ENCODE measurements around the gene PRKD3. TPM values are rescaled to one million over a fixed set of nuclear protein-coding genes. Genes with fewer than 3 reads are reported as not detected.
A peak's percentile ranks its signal among the peaks of the same experiment; 100 is the strongest.

Gene PRKD3
- total and polyA plus RNA-seq, 4 experiments from 2014 or later, result 20.4 to 37.7 (median 28.6) TPM

DNA sequence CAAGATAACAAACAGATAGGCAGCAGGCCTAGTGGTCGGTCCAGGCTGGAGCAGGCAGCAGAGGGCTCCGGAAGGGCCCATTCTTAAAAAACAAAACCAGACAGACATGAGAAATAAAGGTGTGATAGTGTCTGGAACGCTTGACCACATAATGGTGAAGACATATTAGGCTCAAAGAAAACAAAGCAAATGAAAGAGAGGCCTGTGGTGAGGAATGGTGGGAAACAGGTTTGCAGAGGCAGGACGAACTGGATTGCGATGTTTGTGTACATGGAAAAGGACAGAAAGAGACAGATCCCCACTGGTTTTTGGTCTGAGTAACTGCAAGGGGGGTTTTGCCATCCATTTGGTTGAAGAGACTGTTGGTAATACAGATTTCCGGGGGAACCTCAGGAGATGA is 39.7 kb upstream of the PRKD3 start:
- Histone ChIP-seq H3K9me3 (ENCODE audit: control insufficient read depth in 1 of 2, low read length in 2 of 2) (no peaks in the 10 kb centered on the region), H3K4me1 (ENCODE audit: insufficient read depth, low read length) (peaks cover 33% of the 10 kb centered on the region), H3K36me3 (ENCODE audit: insufficient read depth, low read length) (no peaks in the 10 kb centered on the region), H3K27me3 (ENCODE audit: insufficient read depth, low read length) (no peaks in the 10 kb centered on the region), H3K27ac (ENCODE audit: low read depth, low read length) (no peak overlapping the region), H3K4me3 (ENCODE audit: low read length in 2 of 2) (no peak overlapping the region)
- no peak for DNase-seq
- Mint-ChIP-seq H3K9me3 (no peaks in the 10 kb centered on the region), H3K4me3 (no peak overlapping the region), H3K27me3 (peaks cover 14 to 19% of the 10 kb centered on the region in 2 donors), H3K27ac (no peak overlapping the region), H3K36me3 (no peaks in the 10 kb centered on the region), H3K4me1 (peaks cover 0 to 16% (median 8%) of the 10 kb centered on the region in 4 donors)
- intact Hi-C loops (cut with micrococcal nuclease), result no loop called here
- POLR2A ChIA-PET (ENCODE audit: partially characterized antibody), result no interaction called here
- CTCF ChIA-PET (ENCODE audit: partially characterized antibody), result no interaction called here

DNA sequence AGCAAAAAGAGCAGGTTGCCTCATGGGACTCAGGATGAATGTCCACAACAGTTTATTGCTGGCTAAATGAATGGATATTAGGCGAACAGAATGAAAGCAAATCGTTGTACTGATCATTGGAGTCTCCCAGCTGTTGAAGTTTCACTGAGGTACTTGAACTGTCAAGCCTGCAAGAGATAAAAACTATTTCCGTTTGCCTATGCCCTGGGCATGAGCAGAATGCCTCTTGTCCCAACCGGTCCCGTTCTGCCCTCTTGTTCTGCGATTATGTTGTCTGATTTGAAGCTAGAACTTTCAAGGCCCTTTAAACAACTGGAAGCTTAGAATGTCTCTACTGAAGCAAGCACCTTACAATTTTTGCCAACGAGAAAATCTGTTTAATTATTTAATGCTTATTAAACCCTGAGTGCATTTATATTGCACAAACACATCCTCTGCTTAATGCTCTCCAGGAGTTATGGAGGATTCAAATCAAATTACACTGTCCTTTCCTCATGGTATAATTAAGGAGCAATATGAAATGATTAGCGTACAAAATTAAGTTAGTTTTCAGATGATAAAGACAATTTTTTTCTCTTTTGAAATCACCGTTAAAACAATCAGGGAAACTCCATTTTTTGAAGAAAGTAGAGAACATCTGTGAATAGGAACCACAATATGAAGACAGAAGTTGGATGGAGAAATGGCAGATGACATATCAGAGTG is 37.5 kb upstream of the PRKD3 start:
- Mint-ChIP-seq H3K4me1 (peaks cover 0 to 7% (median 2%) of the 10 kb centered on the region in 4 donors), H3K36me3 (no peaks in the 10 kb centered on the region), H3K9me3 (no peaks in the 10 kb centered on the region), H3K27me3 (peaks cover 13 to 24% of the 10 kb centered on the region in 2 donors), H3K27ac (no peak overlapping the region), H3K4me3 (no peak overlapping the region)
- Histone ChIP-seq H3K36me3 (ENCODE audit: insufficient read depth, low read length) (no peaks in the 10 kb centered on the region), H3K4me1 (ENCODE audit: insufficient read depth, low read length) (peaks cover 19% of the 10 kb centered on the region), H3K4me3 (ENCODE audit: low read length in 2 of 2) (no peak overlapping the region), H3K27ac (ENCODE audit: low read depth, low read length) (no peak overlapping the region), H3K27me3 (ENCODE audit: insufficient read depth, low read length) (no peaks in the 10 kb centered on the region), H3K9me3 (ENCODE audit: control insufficient read depth in 1 of 2, low read length in 2 of 2) (no peaks in the 10 kb centered on the region)
- DNase-seq, result no peak
- POLR2A ChIA-PET (ENCODE audit: partially characterized antibody), result no interaction called here
- intact Hi-C loops (cut with micrococcal nuclease), result no loop called here
- CTCF ChIA-PET (ENCODE audit: partially characterized antibody), result interaction anchor here (2.9 kb wide), 1 partner anchor 34 kb away, joined by 8 read pairs; no protein-coding TSS in a partner anchor

DNA sequence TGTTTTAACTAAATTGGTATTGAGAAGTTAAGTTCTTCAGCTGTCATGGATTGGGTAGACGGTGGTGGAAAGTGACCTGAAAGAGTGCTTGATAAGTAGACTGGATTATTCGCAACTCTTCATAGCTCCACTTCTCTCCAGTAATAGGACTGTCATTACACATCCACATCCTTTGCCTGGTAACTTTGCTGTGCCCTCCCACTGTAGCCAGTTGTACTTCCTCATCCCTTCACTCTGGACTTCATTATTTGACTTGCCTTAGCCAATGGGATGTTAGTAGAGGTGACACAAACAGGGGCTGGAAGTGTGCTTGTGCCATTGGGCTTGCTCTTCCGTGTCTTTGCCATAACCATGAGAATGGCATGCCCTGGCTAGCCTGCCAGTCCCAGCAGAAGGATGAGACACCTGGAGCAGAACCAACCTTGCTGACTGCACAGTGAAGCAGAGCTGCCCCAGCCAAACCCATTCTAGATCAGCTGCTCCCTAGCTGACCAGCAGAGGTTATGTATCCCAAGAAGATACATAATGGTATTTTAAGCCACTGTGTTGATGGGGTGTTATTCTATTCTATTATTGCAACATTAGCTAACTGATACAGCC is 36.7 kb upstream of the PRKD3 start:
- Mint-ChIP-seq H3K36me3 (no peaks in the 10 kb centered on the region), H3K4me3 (no peak overlapping the region), H3K4me1 (peaks cover 0 to 2% (median 0%) of the 10 kb centered on the region in 4 donors), H3K27ac (no peak overlapping the region), H3K9me3 (no peaks in the 10 kb centered on the region), H3K27me3 (peaks cover 13 to 24% of the 10 kb centered on the region in 2 donors)
- Histone ChIP-seq H3K27me3 (ENCODE audit: insufficient read depth, low read length) (no peaks in the 10 kb centered on the region), H3K4me1 (ENCODE audit: insufficient read depth, low read length) (peaks cover 10% of the 10 kb centered on the region), H3K4me3 (ENCODE audit: low read length in 2 of 2) (no peak overlapping the region), H3K36me3 (ENCODE audit: insufficient read depth, low read length) (no peaks in the 10 kb centered on the region), H3K27ac (ENCODE audit: low read depth, low read length) (no peak overlapping the region), H3K9me3 (ENCODE audit: control insufficient read depth in 1 of 2, low read length in 2 of 2) (no peaks in the 10 kb centered on the region)
- ChIA-PET POLR2A (ENCODE audit: partially characterized antibody) (no interaction called here), CTCF (ENCODE audit: partially characterized antibody) (interaction anchor here (2.9 kb wide), 1 partner anchor 35 kb away, joined by 8 read pairs; no protein-coding TSS in a partner anchor)
- intact Hi-C loops (cut with micrococcal nuclease), result no loop called here
- no peak for DNase-seq

DNA sequence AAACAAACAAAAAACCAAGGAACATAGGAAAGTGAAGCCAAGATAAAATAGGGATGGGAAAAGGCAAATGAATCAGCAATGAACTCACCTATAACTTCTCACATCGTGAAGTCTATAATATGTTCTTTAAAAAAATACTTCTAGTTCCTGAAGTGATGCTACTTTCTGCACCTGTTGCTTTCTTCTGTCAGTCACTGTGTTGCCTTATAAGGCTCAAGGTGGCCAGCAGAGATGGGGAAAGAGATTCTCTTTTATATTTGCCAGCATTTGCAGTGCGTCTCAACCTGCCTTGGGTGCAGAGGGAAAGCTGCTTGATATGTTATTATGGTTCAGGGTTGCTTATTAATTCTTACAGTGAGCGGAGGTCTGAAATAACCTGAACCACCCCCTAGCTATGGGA is 33.8 kb upstream of the PRKD3 start:
- H3K4me3 ChIP-seq (ENCODE audit: low read length in 2 of 2), result no peak overlapping the region
- Mint-ChIP-seq H3K4me3 (no peak overlapping the region), H3K4me1 (peaks cover 0 to 1% (median 0%) of the 10 kb centered on the region in 4 donors), H3K36me3 (no peaks in the 10 kb centered on the region), H3K9me3 (no peaks in the 10 kb centered on the region), H3K27me3 (peaks cover 17 to 29% of the 10 kb centered on the region in 2 donors), H3K27ac (no peak overlapping the region)
- H3K4me1 ChIP-seq (ENCODE audit: insufficient read depth, low read length), result no peaks in the 10 kb centered on the region
- H3K27ac ChIP-seq (ENCODE audit: low read depth, low read length), result no peak overlapping the region
- CTCF ChIA-PET (ENCODE audit: partially characterized antibody), result no interaction called here
- H3K9me3 ChIP-seq (ENCODE audit: control insufficient read depth in 1 of 2, low read length in 2 of 2), result no peaks in the 10 kb centered on the region
- H3K27me3 ChIP-seq (ENCODE audit: insufficient read depth, low read length), result no peaks in the 10 kb centered on the region
- DNase-seq, result no peak
- H3K36me3 ChIP-seq (ENCODE audit: insufficient read depth, low read length), result no peaks in the 10 kb centered on the region
- POLR2A ChIA-PET (ENCODE audit: partially characterized antibody), result no interaction called here
- intact Hi-C loops (cut with micrococcal nuclease), result no loop called here

DNA sequence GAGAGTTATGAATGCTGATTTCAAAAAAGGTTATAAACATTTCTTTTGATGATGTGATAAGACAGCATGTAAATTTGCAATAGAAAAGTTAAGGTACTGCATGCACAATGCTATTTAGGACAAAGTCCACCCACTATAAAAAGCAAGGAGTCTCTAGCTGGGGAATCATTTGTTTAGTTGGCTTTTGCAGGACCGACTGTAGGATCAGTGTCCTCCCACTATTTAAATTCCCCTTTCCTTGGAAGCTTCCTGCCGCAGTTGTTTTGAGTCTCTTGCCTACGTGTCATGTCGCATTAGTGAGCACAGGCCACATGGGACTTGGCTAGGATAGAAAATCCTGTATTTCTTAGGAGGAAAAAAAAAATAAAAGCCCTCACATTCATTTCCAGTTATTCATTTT is 32.9 kb upstream of the PRKD3 start:
- Mint-ChIP-seq H3K9me3 (no peaks in the 10 kb centered on the region), H3K27me3 (peaks cover 17 to 27% of the 10 kb centered on the region in 2 donors), H3K36me3 (no peaks in the 10 kb centered on the region), H3K4me3 (no peak overlapping the region), H3K27ac (no peak overlapping the region), H3K4me1 (peaks cover 0 to 1% (median 0%) of the 10 kb centered on the region in 4 donors)
- DNase-seq, result no peak
- ChIA-PET CTCF (ENCODE audit: partially characterized antibody) (no interaction called here), POLR2A (ENCODE audit: partially characterized antibody) (no interaction called here)
- intact Hi-C loops (cut with micrococcal nuclease), result no loop called here
- H3K9me3 ChIP-seq (ENCODE audit: control insufficient read depth in 1 of 2, low read length in 2 of 2), result no peaks in the 10 kb centered on the region
- no peak overlapping the region for H3K27ac ChIP-seq (ENCODE audit: low read depth, low read length)
- no peaks in the 10 kb centered on the region for H3K36me3 ChIP-seq (ENCODE audit: insufficient read depth, low read length)
- no peaks in the 10 kb centered on the region for H3K4me1 ChIP-seq (ENCODE audit: insufficient read depth, low read length)
- no peak overlapping the region for H3K4me3 ChIP-seq (ENCODE audit: low read length in 2 of 2)
- no peaks in the 10 kb centered on the region for H3K27me3 ChIP-seq (ENCODE audit: insufficient read depth, low read length)

DNA sequence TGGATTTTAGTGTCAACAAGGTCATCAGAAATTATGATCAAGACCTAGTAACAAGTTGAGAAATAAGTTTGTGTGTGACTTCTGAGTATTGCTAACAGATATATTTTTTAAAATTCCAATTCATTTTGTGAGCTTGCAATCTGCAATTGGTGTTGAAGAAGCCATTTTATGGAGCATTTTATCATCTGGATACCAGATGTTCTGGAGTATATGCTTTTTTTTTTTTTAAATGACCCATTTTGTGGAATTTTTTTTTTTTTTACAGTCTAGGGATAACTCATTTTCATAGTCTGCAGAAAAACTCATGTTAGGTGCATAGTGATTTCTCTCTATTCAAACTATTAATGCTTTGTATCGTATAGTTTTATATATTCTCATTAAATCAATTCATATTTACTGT is 32.4 kb upstream of the PRKD3 start:
- H3K27me3 Mint-ChIP-seq, result peaks cover 17 to 23% of the 10 kb centered on the region in 2 donors
- CTCF ChIA-PET (ENCODE audit: partially characterized antibody), result interaction anchor here (0.7 kb wide), 1 partner anchor 21 kb away, joined by 3 read pairs; no protein-coding TSS in a partner anchor
- no peaks in the 10 kb centered on the region for H3K9me3 Mint-ChIP-seq
- H3K9me3 ChIP-seq (ENCODE audit: control insufficient read depth in 1 of 2, low read length in 2 of 2), result no peaks in the 10 kb centered on the region
- H3K36me3 Mint-ChIP-seq, result no peaks in the 10 kb centered on the region
- intact Hi-C loops (cut with micrococcal nuclease), result no loop called here
- no peaks in the 10 kb centered on the region for H3K27me3 ChIP-seq (ENCODE audit: insufficient read depth, low read length)
- peaks cover 0 to 1% (median 0%) of the 10 kb centered on the region in 4 donors for H3K4me1 Mint-ChIP-seq
- no peak overlapping the region for H3K27ac ChIP-seq (ENCODE audit: low read depth, low read length)
- H3K27ac Mint-ChIP-seq, result no peak overlapping the region
- POLR2A ChIA-PET (ENCODE audit: partially characterized antibody), result no interaction called here
- no peak overlapping the region for H3K4me3 ChIP-seq (ENCODE audit: low read length in 2 of 2)
- no peaks in the 10 kb centered on the region for H3K4me1 ChIP-seq (ENCODE audit: insufficient read depth, low read length)
- H3K36me3 ChIP-seq (ENCODE audit: insufficient read depth, low read length), result no peaks in the 10 kb centered on the region
- no peak for DNase-seq
- no peak overlapping the region for H3K4me3 Mint-ChIP-seq

DNA sequence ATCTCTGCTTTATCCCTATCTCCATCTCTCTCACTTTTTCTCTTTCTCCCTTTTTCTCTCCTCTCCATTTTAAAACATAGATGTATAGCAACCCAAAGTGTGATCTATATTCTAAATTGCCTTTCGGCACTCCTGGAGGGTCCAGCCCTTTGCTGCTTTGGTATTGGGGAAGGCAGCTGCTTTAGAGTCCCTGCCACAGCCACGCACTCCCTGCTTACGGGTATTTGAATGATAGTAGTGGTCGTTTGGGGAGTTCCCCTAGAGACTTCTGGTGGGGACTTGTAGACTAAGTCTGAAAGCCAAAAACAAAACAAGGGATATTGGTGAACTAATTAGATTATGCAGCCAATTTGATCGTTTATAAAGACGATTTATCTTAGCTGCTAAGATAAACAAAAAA is 31.7 kb upstream of the PRKD3 start:
- H3K9me3 ChIP-seq (ENCODE audit: control insufficient read depth in 1 of 2, low read length in 2 of 2), result no peaks in the 10 kb centered on the region
- H3K4me1 ChIP-seq (ENCODE audit: insufficient read depth, low read length), result no peaks in the 10 kb centered on the region
- no peaks in the 10 kb centered on the region for H3K27me3 ChIP-seq (ENCODE audit: insufficient read depth, low read length)
- Mint-ChIP-seq H3K4me3 (peak overlapping the region in 1 of 8 donors; percentile 26), H3K36me3 (no peaks in the 10 kb centered on the region), H3K9me3 (no peaks in the 10 kb centered on the region), H3K4me1 (peaks cover 0 to 1% (median 0%) of the 10 kb centered on the region in 4 donors), H3K27me3 (peaks cover 14 to 18% of the 10 kb centered on the region in 2 donors), H3K27ac (no peak overlapping the region)
- no peaks in the 10 kb centered on the region for H3K36me3 ChIP-seq (ENCODE audit: insufficient read depth, low read length)
- ChIA-PET CTCF (ENCODE audit: partially characterized antibody) (no interaction called here), POLR2A (ENCODE audit: partially characterized antibody) (no interaction called here)
- H3K27ac ChIP-seq (ENCODE audit: low read depth, low read length), result no peak overlapping the region
- intact Hi-C loops (cut with micrococcal nuclease), result no loop called here
- H3K4me3 ChIP-seq (ENCODE audit: low read length in 2 of 2), result no peak overlapping the region
- DNase-seq, result no peak
